ENCODE data around the gene TRIM32. TPM values are rescaled to one million over a fixed set of nuclear protein-coding genes. Genes with fewer than 3 reads are reported as not detected.

TRIM32 gene, protein sequence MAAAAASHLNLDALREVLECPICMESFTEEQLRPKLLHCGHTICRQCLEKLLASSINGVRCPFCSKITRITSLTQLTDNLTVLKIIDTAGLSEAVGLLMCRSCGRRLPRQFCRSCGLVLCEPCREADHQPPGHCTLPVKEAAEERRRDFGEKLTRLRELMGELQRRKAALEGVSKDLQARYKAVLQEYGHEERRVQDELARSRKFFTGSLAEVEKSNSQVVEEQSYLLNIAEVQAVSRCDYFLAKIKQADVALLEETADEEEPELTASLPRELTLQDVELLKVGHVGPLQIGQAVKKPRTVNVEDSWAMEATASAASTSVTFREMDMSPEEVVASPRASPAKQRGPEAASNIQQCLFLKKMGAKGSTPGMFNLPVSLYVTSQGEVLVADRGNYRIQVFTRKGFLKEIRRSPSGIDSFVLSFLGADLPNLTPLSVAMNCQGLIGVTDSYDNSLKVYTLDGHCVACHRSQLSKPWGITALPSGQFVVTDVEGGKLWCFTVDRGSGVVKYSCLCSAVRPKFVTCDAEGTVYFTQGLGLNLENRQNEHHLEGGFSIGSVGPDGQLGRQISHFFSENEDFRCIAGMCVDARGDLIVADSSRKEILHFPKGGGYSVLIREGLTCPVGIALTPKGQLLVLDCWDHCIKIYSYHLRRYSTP
- 10 to 100 TPM; 19.3 to 20.2 TPM for total RNA-seq

DNA sequence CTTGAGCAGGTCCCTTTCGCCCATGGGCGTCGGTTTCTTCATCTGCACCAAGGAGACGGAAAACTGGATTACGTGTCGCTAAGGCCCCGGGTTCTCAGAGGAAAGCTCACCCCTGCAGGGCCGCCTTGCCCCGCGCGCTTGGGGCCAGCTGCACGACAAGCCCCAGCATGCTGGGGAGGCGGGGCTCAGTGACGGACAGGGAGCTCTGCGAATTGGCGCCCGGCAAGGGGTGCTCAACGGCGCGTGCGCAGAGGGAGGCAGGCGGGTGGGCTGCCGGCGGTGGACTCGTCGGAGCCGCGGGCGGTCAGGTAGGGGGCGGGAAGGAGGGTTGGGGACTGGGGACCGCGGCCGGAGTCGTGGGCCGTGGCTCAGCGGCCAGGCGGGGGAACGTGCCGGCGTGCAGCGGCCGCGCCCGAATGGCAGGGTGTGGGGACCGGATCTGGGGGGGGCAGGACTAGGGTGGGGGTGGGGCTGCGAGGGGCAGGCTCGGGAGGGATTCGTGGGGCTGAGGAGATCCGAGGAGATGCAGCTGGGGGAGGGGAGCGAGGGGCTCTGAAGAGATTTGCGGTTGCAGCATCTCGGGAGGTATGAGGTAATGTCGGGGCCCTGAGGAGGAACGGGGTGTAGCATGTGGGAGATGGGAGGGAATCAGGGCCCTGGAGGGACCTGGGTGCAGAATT is at the start of gene TRIM32:
Gene TRIM32 (plus strand): TSS at position 232 of the 680 bp plus-strand sequence. CDS start 10,438 bp downstream, outside the sequence.
- DNase-seq (peak; percentile 96), ATAC-seq (ENCODE audit: low read depth) (peak; percentile 100)
- Mint-ChIP-seq H3K9me3 (peaks cover 5% of the 10 kb centered on the region), H3K27ac (peak within 1 kb of the TSS; percentile 84), H3K4me1 (peaks cover 46% of the 10 kb centered on the region), H3K4me3 (peak within 1 kb of the TSS; percentile 94), H3K36me3 (peaks cover 22% of the 10 kb centered on the region), H3K27me3 (no peaks in the 10 kb centered on the region)
- POLR2A ChIA-PET: interaction anchor here (0.7 kb wide), 1 partner anchor 11 kb away, joined by 3 read pairs; no protein-coding TSS in a partner anchor

GRCh38 chr9:116639251-116639741 is 47.8 kb upstream of the TRIM32 start:
- H3K4me1 Mint-ChIP-seq: no peaks in the 10 kb centered on the region
- H3K9me3 Mint-ChIP-seq: no peaks in the 10 kb centered on the region
- POLR2A ChIA-PET: no interaction called here
- no peaks in the 10 kb centered on the region for H3K27me3 Mint-ChIP-seq
- H3K36me3 Mint-ChIP-seq: peaks cover 2% of the 10 kb centered on the region
- H3K4me3 Mint-ChIP-seq: no peak overlapping the region
- no peak for DNase-seq
- no peak for ATAC-seq (ENCODE audit: low read depth)
- H3K27ac Mint-ChIP-seq: no peak overlapping the region

- DNase-seq (no peak), ATAC-seq (ENCODE audit: low read depth) (no peak)
- H3K36me3 Mint-ChIP-seq: no peaks in the 10 kb centered on the region
- no peak overlapping the region for H3K27ac Mint-ChIP-seq
- H3K4me1 Mint-ChIP-seq: no peaks in the 10 kb centered on the region
- no peaks in the 10 kb centered on the region for H3K27me3 Mint-ChIP-seq
- no peaks in the 10 kb centered on the region for H3K9me3 Mint-ChIP-seq
- H3K4me3 Mint-ChIP-seq: no peak overlapping the region
- POLR2A ChIA-PET: no interaction called here
Observed at GRCh38 chr9:116641292-116642059, 45.6 kb upstream of the TRIM32 start.

- DNase-seq: no peak
- no peaks in the 10 kb centered on the region for H3K4me1 Mint-ChIP-seq
- POLR2A ChIA-PET: no interaction called here
- no peak overlapping the region for H3K4me3 Mint-ChIP-seq
- ATAC-seq (ENCODE audit: low read depth): no peak
- no peaks in the 10 kb centered on the region for H3K27me3 Mint-ChIP-seq
- H3K27ac Mint-ChIP-seq: no peak overlapping the region
- no peaks in the 10 kb centered on the region for H3K9me3 Mint-ChIP-seq
- no peaks in the 10 kb centered on the region for H3K36me3 Mint-ChIP-seq
Observed at GRCh38 chr9:116643691-116644090, 43.4 kb upstream of the TRIM32 start.

GRCh38 chr9:116644091-116644688 is 42.9 kb upstream of the TRIM32 start:
- no peaks in the 10 kb centered on the region for H3K9me3 Mint-ChIP-seq
- POLR2A ChIA-PET: no interaction called here
- no peak for ATAC-seq (ENCODE audit: low read depth)
- DNase-seq: no peak
- H3K4me1 Mint-ChIP-seq: no peaks in the 10 kb centered on the region
- H3K4me3 Mint-ChIP-seq: no peak overlapping the region
- no peaks in the 10 kb centered on the region for H3K36me3 Mint-ChIP-seq
- H3K27me3 Mint-ChIP-seq: no peaks in the 10 kb centered on the region
- H3K27ac Mint-ChIP-seq: no peak overlapping the region

DNA sequence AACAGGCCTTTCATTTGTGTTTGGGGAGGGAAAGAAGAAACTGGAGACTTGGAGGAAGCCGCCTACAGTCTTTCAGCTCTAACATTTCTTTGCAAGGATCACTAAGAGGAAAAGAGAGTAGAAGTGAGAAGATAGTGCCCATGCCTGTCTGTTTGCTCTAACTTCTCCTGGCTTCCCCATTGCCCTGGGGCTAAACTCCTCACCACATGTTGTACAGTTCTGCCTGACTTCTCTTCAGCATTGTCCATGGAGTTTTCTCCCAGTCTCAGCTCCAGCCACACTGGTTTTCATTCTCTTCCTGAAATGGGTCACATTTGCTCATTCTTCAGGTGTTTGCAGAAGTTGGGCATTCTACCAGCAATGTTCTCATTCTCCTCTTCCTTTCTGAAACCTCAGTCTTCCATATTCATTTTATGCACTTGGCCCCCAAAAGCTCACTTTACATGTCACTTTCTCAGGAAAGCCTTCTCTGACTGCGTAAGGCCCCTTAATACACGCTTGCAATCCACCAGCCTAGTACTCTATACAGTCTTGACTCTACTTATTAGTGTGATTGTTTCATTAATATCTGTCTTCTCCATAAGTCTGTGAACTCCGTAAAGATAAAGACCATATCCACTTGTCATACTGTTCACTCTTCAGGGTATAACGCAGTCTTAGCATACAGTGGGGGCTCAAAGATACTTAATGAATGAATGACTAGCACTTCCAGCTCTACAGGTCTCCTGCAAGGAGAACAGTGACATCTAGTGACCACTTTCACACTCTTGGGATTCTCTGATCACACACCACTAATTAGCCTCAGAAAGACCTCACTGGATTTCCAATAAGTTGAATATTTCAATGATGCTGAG is 40.2 kb upstream of the TRIM32 start:
- DNase-seq: no peak
- no peaks in the 10 kb centered on the region for H3K27me3 Mint-ChIP-seq
- no peaks in the 10 kb centered on the region for H3K9me3 Mint-ChIP-seq
- H3K27ac Mint-ChIP-seq: no peak overlapping the region
- POLR2A ChIA-PET: no interaction called here
- peak; percentile 26 for ATAC-seq (ENCODE audit: low read depth)
- H3K4me3 Mint-ChIP-seq: no peak overlapping the region
- H3K4me1 Mint-ChIP-seq: no peaks in the 10 kb centered on the region
- peaks cover 6% of the 10 kb centered on the region for H3K36me3 Mint-ChIP-seq

DNA sequence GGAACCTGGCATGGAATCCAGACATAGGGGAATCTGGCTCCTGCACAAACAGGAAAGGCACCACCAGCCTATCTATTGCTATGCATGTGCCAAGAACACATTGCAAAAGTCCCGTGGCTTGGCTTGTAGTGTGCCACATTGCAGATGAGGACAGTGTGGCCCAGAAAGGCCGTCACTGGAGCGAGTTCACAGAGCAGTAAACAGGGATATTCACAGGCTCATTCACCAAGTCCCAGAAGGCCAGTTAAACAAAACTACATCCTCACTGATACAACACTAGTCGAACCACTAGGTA is 39.6 kb upstream of the TRIM32 start:
- POLR2A ChIA-PET: no interaction called here
- Mint-ChIP-seq H3K27me3 (no peaks in the 10 kb centered on the region), H3K4me1 (no peaks in the 10 kb centered on the region), H3K9me3 (no peaks in the 10 kb centered on the region), H3K36me3 (peaks cover 6% of the 10 kb centered on the region), H3K4me3 (no peak overlapping the region), H3K27ac (no peak overlapping the region)
- no peak for ATAC-seq (ENCODE audit: low read depth)
- DNase-seq: no peak

DNA sequence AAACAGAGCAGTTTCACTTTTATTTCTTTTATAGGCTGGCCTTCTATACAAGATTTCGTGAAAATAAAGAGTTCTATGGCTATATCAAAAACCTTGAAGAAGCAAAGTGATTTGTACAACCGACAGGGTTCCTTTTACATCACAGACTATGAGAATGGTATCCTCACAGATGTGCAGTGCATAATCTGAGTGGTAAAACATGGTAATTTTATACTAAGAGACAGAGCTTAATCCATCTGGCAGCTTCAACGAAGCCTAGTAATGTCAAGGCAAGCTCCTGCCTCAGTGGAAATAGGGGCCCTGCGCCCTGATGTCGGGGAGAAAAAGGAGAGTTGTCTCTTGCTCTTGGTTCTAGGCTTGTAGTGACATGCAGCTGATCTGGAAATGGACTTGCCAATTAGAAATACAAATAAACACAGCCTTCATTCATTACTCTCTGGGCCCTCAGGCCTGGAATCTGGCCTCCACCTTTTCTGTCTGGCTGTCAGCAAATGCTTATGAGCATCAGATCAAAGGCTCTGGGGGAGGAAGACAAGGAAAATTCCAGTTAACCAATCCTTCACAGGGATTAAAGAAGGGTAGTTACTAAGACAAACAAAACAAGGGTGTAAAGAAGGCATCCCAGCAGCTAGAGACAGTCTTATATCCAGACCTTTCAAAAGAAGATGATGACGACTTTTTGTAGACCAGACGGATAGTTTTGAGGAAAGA is 33.6 kb upstream of the TRIM32 start:
- POLR2A ChIA-PET: no interaction called here
- H3K9me3 Mint-ChIP-seq: no peaks in the 10 kb centered on the region
- H3K36me3 Mint-ChIP-seq: peaks cover 6% of the 10 kb centered on the region
- no peak overlapping the region for H3K27ac Mint-ChIP-seq
- H3K27me3 Mint-ChIP-seq: no peaks in the 10 kb centered on the region
- ATAC-seq (ENCODE audit: low read depth): no peak
- DNase-seq: no peak
- H3K4me1 Mint-ChIP-seq: no peaks in the 10 kb centered on the region
- no peak overlapping the region for H3K4me3 Mint-ChIP-seq

- no peak for DNase-seq
- H3K27me3 Mint-ChIP-seq: no peaks in the 10 kb centered on the region
- H3K27ac Mint-ChIP-seq: no peak overlapping the region
- POLR2A ChIA-PET: no interaction called here
- no peaks in the 10 kb centered on the region for H3K9me3 Mint-ChIP-seq
- no peaks in the 10 kb centered on the region for H3K4me1 Mint-ChIP-seq
- no peak for ATAC-seq (ENCODE audit: low read depth)
- H3K4me3 Mint-ChIP-seq: no peak overlapping the region
- peaks cover 6% of the 10 kb centered on the region for H3K36me3 Mint-ChIP-seq
Observed at GRCh38 chr9:116654059-116654355, 33.1 kb upstream of the TRIM32 start.

DNA sequence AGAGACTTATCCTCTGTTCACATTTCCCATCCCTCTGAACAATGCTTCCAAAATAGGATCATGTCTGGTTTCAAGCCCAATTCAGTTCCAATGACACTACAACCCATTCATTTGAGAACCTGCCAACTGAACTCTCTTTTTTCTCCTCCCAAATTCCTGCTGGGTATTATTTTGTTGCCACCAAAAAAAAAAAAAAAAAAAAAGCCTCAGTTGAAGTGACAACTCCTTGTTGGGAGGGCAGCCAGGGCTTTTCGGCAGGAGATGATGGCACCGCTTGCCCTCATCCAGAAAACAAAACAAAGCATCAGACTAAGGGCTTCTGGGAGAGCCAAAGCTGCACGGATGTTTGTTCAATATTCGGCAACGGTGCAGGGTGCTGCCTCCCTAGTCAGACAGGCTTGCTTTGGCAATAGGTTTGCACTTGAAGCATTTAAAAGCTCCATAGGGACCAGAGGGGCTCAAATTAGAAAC is 30.6 kb upstream of the TRIM32 start:
- no peaks in the 10 kb centered on the region for H3K4me1 Mint-ChIP-seq
- H3K27me3 Mint-ChIP-seq: no peaks in the 10 kb centered on the region
- DNase-seq (no peak), ATAC-seq (ENCODE audit: low read depth) (no peak)
- no peaks in the 10 kb centered on the region for H3K36me3 Mint-ChIP-seq
- no peak overlapping the region for H3K27ac Mint-ChIP-seq
- H3K9me3 Mint-ChIP-seq: no peaks in the 10 kb centered on the region
- no peak overlapping the region for H3K4me3 Mint-ChIP-seq
- POLR2A ChIA-PET: no interaction called here

DNA sequence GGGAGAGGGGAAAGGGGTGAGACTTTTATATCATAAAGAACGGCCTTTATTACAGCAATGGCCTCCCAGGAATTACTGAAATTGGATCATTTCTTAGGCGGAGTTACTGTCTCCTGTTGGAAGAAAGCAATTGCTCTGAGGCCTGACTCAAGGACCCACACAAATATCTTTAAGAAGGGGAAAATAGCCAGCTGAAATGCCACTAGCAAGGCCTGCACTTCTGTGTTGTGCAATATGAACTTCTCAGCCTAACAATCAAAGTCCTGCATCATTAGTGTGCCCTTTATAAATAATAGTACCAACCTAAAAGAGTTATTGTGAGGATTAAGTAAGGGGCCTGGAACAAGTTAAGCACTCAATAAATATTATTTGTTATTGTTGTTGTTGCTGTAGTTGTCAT is 30.1 kb upstream of the TRIM32 start:
- Mint-ChIP-seq H3K27me3 (no peaks in the 10 kb centered on the region), H3K36me3 (no peaks in the 10 kb centered on the region), H3K9me3 (no peaks in the 10 kb centered on the region), H3K4me1 (no peaks in the 10 kb centered on the region), H3K4me3 (no peak overlapping the region), H3K27ac (no peak overlapping the region)
- POLR2A ChIA-PET: no interaction called here
- ATAC-seq (ENCODE audit: low read depth) (no peak), DNase-seq (no peak)

- Mint-ChIP-seq H3K27ac (no peak overlapping the region), H3K36me3 (no peaks in the 10 kb centered on the region), H3K4me1 (no peaks in the 10 kb centered on the region), H3K4me3 (no peak overlapping the region), H3K27me3 (no peaks in the 10 kb centered on the region), H3K9me3 (no peaks in the 10 kb centered on the region)
- POLR2A ChIA-PET: no interaction called here
- DNase-seq: no peak
- no peak for ATAC-seq (ENCODE audit: low read depth)
Observed at GRCh38 chr9:116658265-116658664, 28.8 kb upstream of the TRIM32 start.

Measured in activated naive CD8-positive, alpha-beta T cell treated with anti-CD3 and anti-CD28 coated beads, Interleukin-2, amount 10 ng/mL, durations not matched to agents 7 days and 5 days (primary cell).